Measurements from ENCODE around the gene LMNB1.

- no peak for TF ChIP-seq POLR2A (IDR thresholded peaks at IDR 0.05)
- no peak for TF ChIP-seq CTCF (IDR thresholded peaks at IDR 0.05)
These were observed 107.4 kb downstream of the LMNB1 start for GRCh38 chr5:126884269-126884819.
